ENCODE data around the gene CMA1. TPM values are rescaled to one million over a fixed set of nuclear protein-coding genes. Genes with fewer than 3 reads are reported as not detected.

Gene CMA1, protein sequence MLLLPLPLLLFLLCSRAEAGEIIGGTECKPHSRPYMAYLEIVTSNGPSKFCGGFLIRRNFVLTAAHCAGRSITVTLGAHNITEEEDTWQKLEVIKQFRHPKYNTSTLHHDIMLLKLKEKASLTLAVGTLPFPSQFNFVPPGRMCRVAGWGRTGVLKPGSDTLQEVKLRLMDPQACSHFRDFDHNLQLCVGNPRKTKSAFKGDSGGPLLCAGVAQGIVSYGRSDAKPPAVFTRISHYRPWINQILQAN
- total RNA-seq: not detected in 2 replicates

GRCh38 chr14:24508155-24508840 lies at the start of gene CMA1:
CMA1 (minus strand) TSS chr14:24508265; CDS start chr14:24508235, 30 bp downstream.

Other genes starting within 250 kb of the CMA1 start
- gene TGM1, start 245.1 kb downstream of the CMA1 start, total RNA-seq: 0.25 and 0.40 TPM in 2 replicates
- 20.0 and 21.7 TPM in 2 replicates for gene RABGGTA, start 236.7 kb downstream of the CMA1 start, total RNA-seq
- 14.5 and 20.0 TPM in 2 replicates for gene DHRS1, start 208.5 kb downstream of the CMA1 start, total RNA-seq
- gene NOP9, start 208.4 kb downstream of the CMA1 start, total RNA-seq: 16.8 and 22.3 TPM in 2 replicates
- gene CIDEB, start 200.3 kb downstream of the CMA1 start, total RNA-seq: 0.68 and 1.1 TPM in 2 replicates
- gene LTB4R2, start 198.1 kb downstream of the CMA1 start, total RNA-seq: 2.0 and 2.6 TPM in 2 replicates
- gene LTB4R, start 196.8 kb downstream of the CMA1 start, total RNA-seq: 0.75 and 1.1 TPM in 2 replicates
- gene ADCY4, start 173.2 kb downstream of the CMA1 start, total RNA-seq: 2.6 and 2.9 TPM in 2 replicates
- 0.19 and 0.40 TPM in 2 replicates for gene RIPK3, start 168.3 kb downstream of the CMA1 start, total RNA-seq
- gene NFATC4, start 140.1 kb downstream of the CMA1 start, total RNA-seq: 32.8 and 34.5 TPM in 2 replicates
- 4.1 and 6.5 TPM in 2 replicates for gene NYNRIN, start 109.3 kb downstream of the CMA1 start, total RNA-seq
- 3.0 and 4.5 TPM in 2 replicates for gene CBLN3, start 78.6 kb downstream of the CMA1 start, total RNA-seq
- gene KHNYN, start 78.3 kb downstream of the CMA1 start, total RNA-seq: 48.1 and 48.2 TPM in 2 replicates
- 10.1 and 15.1 TPM in 2 replicates for gene SDR39U1, start 65.5 kb downstream of the CMA1 start, total RNA-seq
- not detected in 2 replicates for gene CTSG, start 68.0 kb upstream of the CMA1 start, total RNA-seq
- not detected in 2 replicates for gene GZMH, start 101.4 kb upstream of the CMA1 start, total RNA-seq
- gene GZMB, start 125.9 kb upstream of the CMA1 start, total RNA-seq: 0.13 TPM in 1 of 2 replicates, not detected in the other

All from aortic smooth muscle cell (primary cell).